ENCODE results near the gene TPBGL. TPM values are rescaled to one million over a fixed set of nuclear protein-coding genes. Genes with fewer than 3 reads are reported as not detected.

TPBGL gene
- polyA plus RNA-seq, 10 donors = 0.08 to 0.56 (median 0.28) TPM

DNA sequence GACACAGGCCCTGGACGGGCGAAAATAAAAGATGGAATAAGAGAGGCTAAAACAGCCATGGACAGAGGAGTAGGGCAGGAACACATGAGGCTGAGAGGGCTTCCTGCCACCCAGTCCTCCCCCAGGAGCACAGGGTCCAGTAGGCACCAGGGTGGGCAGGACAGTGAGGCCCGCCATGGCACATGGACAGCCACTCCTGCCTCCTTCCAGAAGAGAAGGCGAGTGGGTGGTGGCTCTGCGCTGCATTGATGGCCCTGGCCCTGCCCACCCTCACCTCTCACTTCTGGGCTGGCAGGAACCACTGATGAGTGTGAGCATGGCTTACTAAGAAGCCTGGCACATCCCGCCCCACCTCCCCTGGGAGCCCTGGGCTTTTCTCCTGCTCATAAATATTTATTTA lies 51.2 kb downstream of the TPBGL start:
- no peak for DNase-seq

DNA sequence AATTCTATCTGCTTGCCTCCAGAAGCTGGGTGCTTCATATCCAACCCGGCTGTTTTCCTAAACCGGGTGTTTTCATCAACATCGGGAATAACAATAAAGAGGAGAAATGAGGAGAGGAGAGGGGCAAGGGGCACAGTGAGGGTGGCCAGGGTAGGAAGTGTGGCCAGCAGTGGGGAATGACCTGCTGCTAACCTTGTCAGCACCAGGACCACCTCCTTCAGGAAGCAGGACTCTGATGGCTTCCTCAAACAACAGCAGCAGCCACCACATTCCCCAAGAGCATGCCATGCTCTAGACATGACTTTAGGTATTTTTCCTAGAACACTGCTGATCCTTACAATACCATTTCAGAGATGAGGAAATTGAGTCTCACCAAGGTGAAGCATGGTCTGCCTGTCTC lies 52.4 kb downstream of the TPBGL start:
- no peak for DNase-seq

Other genes starting within 250 kb of the TPBGL start
- gene OR2AT4, start 143.9 kb upstream of the TPBGL start, polyA plus RNA-seq (ENCODE audit: insufficient read length in 10 of 10) = under 1 TPM in 9 of 10 donors, not detected in 1; 0.01 to 0.10 (median 0.07) TPM
- 10 to 100 TPM in 7 of 10 donors, 1 to 10 TPM in 3; 9.1 to 19.4 (median 11.7) TPM for gene SLCO2B1, start 89.7 kb upstream of the TPBGL start, polyA plus RNA-seq (ENCODE audit: insufficient read length in 10 of 10)
- 10 to 100 TPM; 15.8 to 24.6 (median 19.7) TPM for gene ARRB1, start 110.9 kb downstream of the TPBGL start, polyA plus RNA-seq (ENCODE audit: insufficient read length in 10 of 10)
- 1,000 to 10,000 TPM; 2,502 to 3,842 (median 3,380) TPM for gene RPS3, start 158.7 kb downstream of the TPBGL start, polyA plus RNA-seq (ENCODE audit: insufficient read length in 10 of 10)
- gene KLHL35, start 192.4 kb downstream of the TPBGL start, polyA plus RNA-seq (ENCODE audit: insufficient read length in 10 of 10) = 1 to 10 TPM; 2.3 to 4.5 (median 3.5) TPM

Measured in muscle of back (tissue), 11 donors.